ENCODE results near the gene GPHA2.
A peak's percentile ranks its signal among the peaks of the same experiment; 100 is the strongest.
"Not testable (repeated sequence)": the region's sequence is repeated elsewhere in the genome, so short reads cannot be mapped to it uniquely, and the experiment has no call there.

The GPHA2 gene

GRCh38 chr11:64935359-64936081, at the start of gene GPHA2:
Gene GPHA2 (minus strand): TSS chr11:64935893. CDS start chr11:64935460, 433 bp downstream.
- DNase-seq, result peak in 1 of 2 experiments; percentile 2

GRCh38 chr11:64983339-64983738, 47.6 kb upstream of the GPHA2 start:
- DNase-seq, result not testable (repeated sequence)

GRCh38 chr11:64976651-64977050, 41.0 kb upstream of the GPHA2 start:
- no peak for DNase-seq

GRCh38 chr11:64974124-64974523, 38.4 kb upstream of the GPHA2 start:
- no peak for DNase-seq

- DNase-seq, result no peak
Measured at GRCh38 chr11:64971421-64972233, 35.9 kb upstream of the GPHA2 start, which contains the start of gene MAJIN. Gene MAJIN (minus strand): TSS chr11:64972108. CDS start chr11:64959405, 12,703 bp downstream.

GRCh38 chr11:64970731-64971151, 35.0 kb upstream of the GPHA2 start:
- DNase-seq, result no peak

GRCh38 chr11:64969209-64969608, 33.5 kb upstream of the GPHA2 start:
- DNase-seq, result no peak

GRCh38 chr11:64967375-64967774, 31.7 kb upstream of the GPHA2 start:
- no peak for DNase-seq

- DNase-seq, result no peak
Measured at GRCh38 chr11:64963072-64963631, 27.5 kb upstream of the GPHA2 start.

- no peak for DNase-seq
Measured at GRCh38 chr11:64960719-64961118, 25.0 kb upstream of the GPHA2 start.

GRCh38 chr11:64959498-64959897, 23.8 kb upstream of the GPHA2 start:
- no peak for DNase-seq

GRCh38 chr11:64954201-64954600, 18.5 kb upstream of the GPHA2 start:
- no peak for DNase-seq

- DNase-seq, result no peak
Measured at GRCh38 chr11:64951529-64951928, 15.8 kb upstream of the GPHA2 start.

GRCh38 chr11:64947208-64947814, 11.6 kb upstream of the GPHA2 start:
- DNase-seq, result no peak

- DNase-seq, result no peak
Measured at GRCh38 chr11:64936539-64936938, 846 bp upstream of the GPHA2 start.

GRCh38 chr11:64934682-64935358, 873 bp downstream of the GPHA2 start:
- DNase-seq, result no peak

GRCh38 chr11:64933935-64934681, 1.6 kb downstream of the GPHA2 start:
- no peak for DNase-seq

GRCh38 chr11:64933213-64933934, 2.3 kb downstream of the GPHA2 start:
- no peak for DNase-seq

- no peak for DNase-seq
Measured at GRCh38 chr11:64932324-64932723, 3.4 kb downstream of the GPHA2 start.

GRCh38 chr11:64931290-64931689, 4.4 kb downstream of the GPHA2 start:
- DNase-seq, result no peak

- no peak for DNase-seq
Measured at GRCh38 chr11:64930340-64930739, 5.4 kb downstream of the GPHA2 start.

Measured in NCI-H187 (cell line).